NCI-H1694 (cell line): ENCODE results near the gene HBS1L.

Source experiments
- DNase-seq: peaks from one replicate; lab custom pipeline; 2025; lab: John Stamatoyannopoulos, UW

Gene HBS1L

DNA sequence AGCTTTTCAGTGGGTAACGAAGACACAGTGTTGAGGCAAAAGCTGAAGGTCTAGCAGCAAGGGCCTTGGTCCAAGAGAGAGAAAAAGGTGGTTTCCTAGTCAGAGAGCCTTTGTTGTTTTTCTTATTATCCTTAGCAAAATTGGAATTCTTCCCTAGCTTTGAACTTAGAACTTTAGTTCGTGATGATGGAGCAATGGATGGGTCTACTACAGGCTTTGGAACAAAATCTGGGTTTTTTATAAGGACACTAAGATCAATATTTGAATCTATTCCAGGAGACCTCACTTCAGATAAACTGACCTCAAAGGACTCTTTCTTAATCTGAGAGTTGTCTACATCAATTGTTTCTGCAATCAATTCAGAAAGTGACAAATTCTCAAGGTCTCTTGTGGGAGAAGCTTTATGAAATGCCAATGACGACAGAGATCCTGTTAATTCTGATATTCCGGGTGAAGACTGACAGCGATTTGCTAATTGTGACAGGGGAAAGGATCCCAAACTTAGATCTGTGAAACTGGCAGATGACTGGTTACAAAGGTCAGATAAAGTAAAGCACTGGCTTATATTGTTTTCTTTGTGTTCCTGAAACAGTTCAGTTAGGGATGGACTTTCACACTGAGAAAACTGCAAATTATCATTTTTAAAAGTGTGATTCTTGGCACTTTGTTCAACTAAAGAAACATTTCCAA lies 17.7 kb downstream of the HBS1L start:
- no peak for DNase-seq

DNA sequence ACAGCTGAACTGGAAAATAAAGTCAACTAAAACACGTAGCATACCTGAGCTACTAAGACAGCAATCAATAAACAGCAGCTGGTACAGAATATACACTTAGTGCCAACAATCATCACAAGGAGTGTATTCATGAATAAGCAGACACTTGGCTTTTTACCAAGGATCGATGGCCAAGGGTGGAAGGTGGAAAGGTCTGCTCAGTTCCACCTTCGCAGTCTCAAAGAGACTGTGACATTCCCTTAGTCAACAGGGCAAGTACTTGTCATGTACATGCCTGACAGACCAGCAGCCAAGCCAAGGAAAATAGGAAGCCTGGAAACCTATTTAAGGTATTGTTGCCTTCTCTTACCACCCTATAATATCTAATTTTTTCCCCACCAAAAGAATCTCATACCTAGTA lies 21.4 kb downstream of the HBS1L start:
- DNase-seq, result no peak

DNA sequence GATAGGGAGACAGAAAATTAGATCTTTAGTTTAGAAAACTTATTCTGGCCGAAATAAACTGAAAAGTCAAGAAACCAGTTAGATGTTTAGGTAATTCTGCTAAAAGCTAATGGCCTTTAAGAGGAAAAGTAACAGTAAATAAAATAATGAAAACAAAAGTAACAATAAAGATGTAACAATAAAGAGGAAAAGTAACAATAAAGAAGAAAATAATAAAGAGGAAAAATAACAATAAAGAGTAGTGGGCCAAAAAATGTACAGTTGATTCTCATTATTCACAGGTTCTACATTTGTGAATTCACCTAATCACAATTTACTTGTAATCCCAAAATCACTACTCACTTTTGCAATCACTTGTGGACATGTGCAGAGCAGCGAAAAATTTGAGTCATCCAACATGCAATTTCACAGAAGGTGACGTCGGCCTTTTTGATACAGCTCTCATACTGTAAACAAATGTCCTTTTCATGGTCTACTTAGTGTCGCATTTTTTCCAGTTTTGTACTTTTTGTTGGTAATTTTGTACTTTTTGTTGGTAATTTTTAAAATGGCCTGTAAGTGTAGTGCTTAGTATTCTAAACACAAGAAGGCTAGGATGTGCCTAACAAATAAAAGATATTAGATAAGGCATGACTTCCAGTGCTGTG lies 24.0 kb downstream of the HBS1L start:
- no peak for DNase-seq

DNA sequence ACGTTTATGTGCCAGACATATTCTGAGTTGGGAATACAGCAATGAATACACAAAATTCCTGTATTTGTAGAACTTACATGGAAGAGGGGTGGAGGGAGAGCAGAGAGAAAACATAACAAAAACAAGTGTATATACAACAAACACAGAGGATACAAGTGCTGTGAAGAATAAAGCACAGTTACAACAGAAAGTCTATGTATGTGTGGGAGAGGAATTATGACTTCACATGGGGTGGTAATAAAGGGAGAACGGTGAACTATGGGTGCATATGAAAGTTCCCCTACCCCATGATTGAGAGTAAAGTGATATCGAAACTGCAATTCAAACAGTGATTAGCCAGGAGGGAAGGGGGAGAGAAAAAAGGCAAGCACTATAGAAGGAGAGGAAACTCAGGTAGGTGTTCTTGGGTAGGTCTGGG lies 24.6 kb downstream of the HBS1L start:
- DNase-seq, result no peak

DNA sequence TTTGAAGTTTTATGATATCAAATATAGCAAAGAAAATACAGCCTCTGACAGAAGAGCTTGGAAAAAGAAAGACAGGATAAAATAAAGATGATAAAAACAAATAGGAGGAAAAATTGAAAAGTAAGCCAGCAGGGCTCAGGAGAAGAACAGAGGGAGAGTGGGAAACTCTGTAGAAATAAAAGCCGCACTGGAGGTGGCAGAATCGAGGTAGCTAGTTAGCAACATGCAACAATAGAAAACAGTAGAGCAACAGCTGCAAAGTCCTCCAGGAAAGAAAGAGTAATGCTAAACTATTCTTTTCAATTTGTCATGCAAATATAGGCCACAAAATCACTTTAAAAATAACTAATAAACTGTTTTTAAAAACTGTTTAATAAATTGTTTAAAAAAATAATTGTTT lies 28.8 kb downstream of the HBS1L start:
- no peak for DNase-seq

DNA sequence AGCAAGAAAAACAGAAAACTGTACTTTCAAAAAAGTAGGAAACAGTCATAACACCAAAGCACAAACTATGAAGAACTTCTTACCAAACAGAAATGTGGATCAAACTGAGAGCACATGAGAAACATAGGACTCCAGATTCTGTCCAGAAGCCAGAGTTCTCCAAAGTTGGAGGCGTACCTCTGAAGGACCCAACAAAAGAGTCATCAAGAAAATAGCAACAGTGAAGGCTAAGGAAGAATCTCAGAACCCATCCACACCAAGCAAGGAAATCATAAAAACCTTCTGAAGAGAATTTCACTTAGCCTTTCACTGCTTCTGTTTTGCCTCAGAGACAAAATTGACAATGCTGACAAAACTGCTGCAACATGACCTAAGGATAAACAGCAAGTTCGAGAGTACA lies 29.4 kb downstream of the HBS1L start:
- no peak for DNase-seq

DNA sequence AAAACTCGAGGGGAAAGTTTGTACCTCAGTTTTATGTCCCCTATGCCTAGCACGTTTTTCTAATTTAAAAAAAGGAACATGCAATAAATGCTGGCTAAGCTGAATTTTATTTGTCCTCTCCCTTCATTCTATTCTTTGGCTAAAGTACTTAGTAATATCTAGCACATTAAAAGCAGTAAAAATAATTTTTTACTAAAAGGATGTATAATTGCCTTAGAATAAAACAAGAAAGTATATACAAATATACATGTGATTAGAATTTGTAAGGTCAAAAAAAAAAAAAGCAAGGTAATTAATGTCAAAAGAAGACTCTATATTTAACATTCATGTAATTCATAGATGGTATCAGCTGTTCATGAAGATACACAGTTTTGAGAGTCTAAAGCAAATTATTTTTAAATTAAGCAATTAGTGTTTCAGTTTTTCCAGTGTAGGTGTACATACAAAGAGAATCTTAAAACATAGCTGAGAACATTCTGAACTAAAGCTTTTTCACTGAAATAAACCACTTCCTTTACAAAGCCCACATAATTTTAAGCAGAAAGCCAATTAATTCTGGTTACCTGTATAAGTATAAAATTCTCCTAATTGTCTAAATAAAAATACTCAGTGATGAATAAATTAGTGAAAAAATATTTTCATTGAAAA lies 32.4 kb downstream of the HBS1L start:
- no peak for DNase-seq

DNA sequence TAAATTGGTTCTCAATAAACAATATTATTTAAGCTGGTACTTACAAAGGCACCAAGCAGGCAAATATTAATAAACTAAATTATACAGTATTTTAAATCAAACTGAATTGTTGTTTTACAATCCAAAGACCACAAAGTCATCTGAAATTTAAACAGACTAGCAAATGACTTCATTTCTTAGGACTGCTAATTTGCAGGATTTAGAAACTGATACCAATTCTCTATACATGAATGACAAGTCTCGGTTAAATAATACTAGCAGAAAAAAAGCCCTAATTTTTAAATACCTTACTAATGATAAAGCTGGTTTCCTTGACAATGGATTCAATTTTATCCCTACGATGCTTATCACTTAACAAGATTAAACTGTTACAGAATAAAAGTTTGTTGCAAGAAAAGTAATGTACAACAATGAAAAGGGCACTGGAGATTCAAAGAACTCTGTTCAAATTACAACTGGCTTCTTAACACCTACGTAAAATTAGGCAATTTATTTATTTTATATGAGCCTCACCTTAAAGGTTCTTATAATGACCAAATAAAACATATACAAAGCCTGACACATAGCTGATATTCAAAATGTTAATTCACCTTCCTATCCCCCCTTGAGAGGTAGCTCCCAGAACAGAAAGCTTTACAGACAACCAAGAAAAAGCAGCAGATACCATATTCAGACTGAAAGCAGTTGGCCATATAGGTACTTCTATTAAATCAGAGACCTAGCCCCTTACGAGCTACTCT lies 33.1 kb downstream of the HBS1L start:
- no peak for DNase-seq

DNA sequence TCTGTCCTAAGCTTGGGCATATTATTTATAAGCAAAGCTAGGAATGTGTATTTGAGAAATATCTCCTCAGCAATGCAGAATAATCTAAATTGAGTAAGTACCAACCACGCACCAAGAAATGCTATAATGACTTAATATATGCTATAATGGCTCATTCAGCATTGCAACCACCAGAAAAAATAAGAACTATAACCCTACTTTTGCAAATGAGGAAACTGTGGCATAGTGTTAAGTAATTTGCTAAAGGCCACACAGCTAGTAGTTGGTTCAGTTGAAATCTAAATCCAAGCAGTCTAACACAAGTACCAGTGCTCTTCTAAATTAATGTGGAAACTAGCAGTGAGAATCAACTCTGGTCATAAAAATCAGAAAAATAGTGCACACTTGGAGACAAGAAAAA lies 35.7 kb downstream of the HBS1L start:
- DNase-seq, result no peak

DNA sequence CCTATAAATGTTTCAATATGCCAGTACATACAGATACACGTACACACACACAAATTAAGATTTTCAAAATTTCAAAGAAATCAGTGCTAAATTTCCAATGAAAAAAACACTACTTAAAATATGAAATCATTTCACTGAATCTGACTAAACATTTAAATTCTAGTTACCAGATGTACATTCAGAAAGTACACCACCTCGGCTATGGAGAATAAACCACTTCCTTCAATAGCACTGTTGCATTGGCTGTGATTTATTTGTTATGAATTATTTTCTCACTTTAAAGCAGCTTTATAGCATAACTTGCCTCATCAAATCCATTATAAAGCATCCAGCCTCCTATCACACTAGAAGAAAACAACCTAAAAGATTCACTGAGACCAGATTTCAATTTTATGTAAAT lies 36.6 kb downstream of the HBS1L start:
- no peak for DNase-seq

DNA sequence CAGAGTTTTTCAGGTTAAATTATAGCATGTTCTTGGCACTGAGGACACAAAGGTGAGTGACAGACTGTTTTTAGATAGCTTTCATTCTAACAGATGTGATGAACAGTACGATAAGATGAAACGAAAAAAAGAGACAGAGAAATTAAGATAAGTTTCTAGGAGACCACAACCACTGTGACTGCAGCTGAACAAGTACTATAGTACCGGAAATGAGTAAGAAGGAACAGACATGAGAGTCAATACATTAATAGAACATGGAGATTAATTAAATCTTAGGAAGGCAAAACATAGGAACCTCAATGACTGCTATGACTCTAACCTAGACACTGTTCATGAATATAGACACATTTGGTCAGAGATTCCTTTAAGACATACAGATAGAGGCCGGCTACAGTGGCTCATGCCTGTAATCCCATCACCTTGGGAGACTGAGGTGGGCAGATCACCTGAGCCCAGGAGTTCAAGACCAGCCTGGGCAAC lies 40.2 kb downstream of the HBS1L start:
- DNase-seq, result no peak

DNA sequence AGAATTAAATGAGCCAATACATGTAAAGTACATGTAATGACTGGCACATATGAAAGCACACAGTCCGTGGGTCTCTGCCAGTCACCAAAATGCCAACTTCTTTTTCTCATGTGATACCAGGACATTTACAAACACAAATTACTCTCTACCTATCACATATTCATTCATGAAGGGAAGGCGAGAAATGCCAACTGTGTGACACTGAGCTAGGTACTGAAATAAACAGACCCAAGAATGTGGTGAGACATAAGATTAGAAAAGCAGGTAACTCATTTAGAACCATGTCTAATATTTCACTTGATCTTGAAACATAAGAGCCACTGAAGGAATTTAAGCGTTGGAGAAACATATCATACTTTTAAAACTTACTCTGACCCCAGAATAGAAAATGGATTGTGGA lies 41.4 kb downstream of the HBS1L start:
- no peak for DNase-seq

DNA sequence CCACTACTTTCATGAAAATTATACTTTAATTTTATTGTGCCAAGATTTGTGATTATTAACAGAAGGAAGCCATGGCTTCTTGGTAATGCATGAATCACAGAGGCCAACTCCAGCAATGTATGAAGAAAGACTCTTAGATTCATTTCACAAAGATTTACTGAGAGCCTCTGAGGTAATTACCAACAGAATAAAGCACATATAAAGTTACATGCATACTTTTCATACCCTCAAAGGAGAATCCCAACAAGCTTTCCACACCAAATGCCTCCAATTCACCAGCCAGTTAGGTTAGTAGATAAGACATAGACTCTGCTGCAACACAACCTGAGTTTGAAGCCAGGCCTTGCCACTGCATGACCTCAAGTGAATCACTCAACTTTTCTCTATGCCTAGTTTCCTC lies 41.9 kb downstream of the HBS1L start:
- DNase-seq, result no peak

DNA sequence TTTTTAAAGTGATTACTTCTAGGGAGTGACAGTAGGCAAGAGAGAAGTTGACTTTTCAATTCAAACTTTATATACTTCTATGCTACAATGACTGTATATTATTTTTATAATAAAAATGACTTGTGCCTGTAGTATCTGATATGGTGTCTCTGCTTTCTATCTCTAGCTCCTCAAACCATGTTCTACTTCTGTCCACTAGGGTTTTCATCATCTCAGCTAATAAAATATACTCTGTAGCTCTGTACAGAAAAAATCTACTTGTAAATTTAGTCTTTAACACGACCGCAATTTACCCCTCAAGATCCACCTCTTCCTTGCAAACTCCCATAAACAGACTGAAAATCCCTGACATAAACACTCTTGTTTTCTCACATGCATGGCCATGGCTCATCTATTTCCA lies 42.3 kb downstream of the HBS1L start:
- no peak for DNase-seq

DNA sequence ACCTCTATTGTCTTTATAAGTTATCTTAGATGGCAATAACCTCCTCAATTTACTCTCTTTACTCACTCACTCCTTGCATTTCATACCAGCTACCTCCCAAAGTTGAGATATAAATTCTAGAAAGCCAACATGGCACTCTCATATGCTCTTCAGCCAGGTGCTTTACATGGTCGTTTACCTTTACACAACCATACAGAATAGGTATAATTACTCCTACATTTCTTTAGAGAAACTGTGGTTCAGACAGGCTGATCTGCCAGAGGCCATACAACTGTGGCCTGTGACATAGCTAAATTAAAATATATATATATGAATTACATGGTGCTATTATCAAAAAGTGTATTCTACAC lies 45.7 kb downstream of the HBS1L start:
- no peak for DNase-seq

DNA sequence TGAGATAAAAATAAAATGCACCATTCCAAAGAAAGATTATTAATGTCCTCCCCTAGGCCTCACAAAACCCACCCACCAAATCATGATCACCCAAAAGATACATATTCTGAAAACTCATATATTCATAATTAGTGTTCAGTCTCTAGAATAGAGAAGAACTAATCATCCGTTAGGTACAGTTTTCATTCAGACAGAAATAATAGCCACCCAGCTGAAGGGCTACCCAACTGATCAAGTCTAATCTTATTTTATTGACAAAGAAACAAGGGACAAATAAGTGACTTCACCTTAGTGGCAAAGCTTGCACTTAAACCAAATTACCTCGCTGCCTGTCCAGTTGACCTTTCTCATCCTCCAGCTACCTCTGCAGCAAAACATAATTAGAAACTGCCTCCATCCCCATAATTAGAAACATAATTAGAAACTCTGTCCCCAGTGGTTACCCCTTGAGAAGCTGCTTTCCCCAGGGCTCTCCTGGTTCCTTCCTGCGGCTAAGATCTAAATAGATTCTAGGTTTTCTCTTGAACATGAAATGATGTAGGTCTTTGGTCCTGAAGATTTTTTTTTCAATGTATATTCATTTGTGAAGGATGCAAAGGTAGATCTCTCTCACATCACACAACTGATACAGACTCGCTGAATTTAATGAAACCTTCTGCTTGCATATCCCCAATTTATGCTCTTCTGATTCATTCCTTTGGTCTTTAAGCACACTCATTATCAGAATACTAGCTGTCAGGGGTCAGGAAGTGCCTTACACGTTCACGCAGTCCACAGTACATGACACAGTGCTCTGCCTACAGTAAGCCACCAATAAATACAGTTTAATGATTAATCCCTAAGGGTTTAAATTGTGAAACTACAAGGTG lies 46.3 kb downstream of the HBS1L start:
- no peak for DNase-seq

DNA sequence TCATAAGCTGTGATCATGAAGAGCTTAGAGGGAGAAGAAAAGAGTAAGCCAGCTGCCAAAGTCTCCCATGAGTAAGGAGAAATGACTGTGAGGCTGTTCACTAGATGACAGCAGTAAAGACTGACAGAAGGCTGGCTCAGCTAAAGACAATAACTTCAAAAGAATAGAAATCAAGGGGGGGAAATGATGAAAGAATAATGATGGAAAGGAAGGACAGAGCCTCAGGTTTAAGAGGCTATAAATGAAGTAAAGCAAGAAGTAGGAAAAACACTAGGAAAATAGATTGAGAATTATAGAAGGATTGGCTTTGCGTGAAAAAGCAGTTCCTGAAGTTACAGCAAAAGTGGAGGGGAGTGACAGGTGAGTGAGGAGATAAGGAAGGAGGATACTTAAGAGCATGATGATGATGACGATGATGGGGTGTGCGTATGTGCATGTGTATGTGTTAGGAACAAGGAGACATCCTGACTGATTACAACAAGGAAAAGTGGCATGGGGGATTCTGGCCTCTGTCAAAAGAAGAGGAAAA lies 48.2 kb downstream of the HBS1L start:
- no peak for DNase-seq

DNA sequence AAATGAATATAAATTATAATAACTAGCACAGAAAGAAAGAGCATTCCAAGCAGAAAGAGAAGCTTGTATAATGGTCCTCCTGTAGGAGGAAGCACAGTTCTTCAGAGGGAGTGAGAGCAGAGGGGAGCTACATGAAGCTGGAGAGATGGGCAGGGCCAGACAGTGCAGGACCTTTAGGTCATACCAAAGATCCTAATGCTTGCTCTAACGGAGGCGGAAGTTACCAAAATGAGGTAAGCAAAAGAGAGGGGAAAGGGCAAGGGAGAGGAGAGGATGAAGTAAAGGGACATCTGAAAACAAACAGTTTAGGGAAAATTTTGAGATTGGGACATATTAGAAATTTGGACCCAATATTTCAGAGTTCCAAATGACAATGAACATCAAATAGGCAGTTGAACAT lies 50.2 kb downstream of the HBS1L start:
- no peak for DNase-seq

DNA sequence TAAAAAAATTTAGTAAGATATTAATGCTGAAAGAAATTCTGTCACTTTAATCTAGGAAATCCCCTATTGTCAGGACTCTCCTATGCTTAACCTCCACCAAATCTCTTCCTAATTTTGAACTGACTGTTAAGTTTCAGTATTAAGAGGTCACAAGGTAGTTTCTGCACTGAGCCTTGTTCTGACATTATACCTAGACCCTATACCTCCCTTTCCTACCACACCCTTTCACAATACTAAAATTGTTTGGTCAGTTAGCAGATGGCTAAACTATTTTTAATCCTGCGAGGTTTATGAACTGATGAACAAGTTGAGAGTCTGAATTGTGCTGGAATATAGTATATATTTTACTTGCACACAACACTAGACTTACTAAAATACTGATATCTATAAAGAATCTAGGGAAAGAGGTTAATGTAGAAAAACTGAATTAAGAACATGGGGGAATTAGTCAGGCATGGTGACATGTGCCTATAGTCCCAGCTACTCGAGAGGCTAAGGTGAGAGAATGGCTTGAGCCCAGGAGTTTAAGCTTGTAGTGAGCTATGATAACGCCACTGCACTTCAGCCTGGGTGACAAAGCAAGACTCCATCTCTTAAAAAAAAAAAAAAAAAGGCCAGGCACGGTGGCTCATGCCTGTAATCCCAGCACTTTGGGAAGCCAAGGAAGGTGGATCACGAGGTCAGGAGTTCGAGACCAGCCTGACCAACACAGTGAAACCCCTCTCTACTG lies 51.5 kb downstream of the HBS1L start:
- DNase-seq, result no peak

DNA sequence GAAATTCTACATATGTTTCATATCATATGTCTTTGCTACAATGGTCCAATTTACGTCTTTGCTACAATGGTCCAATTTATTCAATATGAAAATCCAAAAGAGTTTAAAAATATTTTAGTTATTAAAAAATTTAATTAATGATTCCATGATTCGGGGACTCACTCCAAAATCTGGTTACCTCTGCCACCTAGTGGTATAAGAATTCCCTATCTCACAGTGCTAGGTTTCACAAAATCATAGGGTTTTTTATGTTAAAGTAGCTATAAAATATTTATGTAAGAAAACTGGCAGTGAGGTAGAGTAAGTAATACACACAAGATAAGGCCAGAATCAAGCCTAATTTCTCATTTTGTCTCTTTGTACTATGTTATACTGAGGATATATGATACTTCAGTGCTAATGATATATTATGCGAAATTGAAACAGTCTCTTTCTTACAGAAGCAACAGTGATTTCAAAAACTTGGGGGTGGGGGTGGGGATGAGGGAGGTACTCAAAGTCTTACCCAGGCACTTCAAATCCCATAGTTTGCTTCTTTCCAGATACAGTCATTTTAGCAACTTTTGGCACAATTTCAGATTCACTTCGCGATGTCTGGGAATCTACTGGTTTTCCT lies 52.3 kb downstream of the HBS1L start:
- no peak for DNase-seq
